ENCODE results near the gene GSTCD. TPM values are rescaled to one million over a fixed set of nuclear protein-coding genes. Genes with fewer than 3 reads are reported as not detected.

Gene GSTCD
- total and polyA plus RNA-seq, 2 of the 4 experiments (the other 2 are of a cell fraction), result 5.2 to 20.3 TPM

Other genes with a start within 250 kb of the GSTCD start
- gene PPA2, start 234.7 kb upstream of the GSTCD start, total RNA-seq (2012; rRNA removed), result 52.5 and 66.7 TPM in 2 replicates
- 43.1 and 46.9 TPM in 2 replicates for gene PPA2, start 234.7 kb upstream of the GSTCD start, polyA plus RNA-seq (2012; rRNA removed)
- not detected in 2 replicates for gene ARHGEF38, start 156.2 kb upstream of the GSTCD start, total RNA-seq (2012; rRNA removed)
- gene ARHGEF38, start 156.2 kb upstream of the GSTCD start, polyA plus RNA-seq (2012; rRNA removed), result not detected in 2 replicates
- gene INTS12, start 95 bp upstream of the GSTCD start, total RNA-seq (2012; rRNA removed), result 30.8 and 36.0 TPM in 2 replicates
- gene INTS12, start 95 bp upstream of the GSTCD start, polyA plus RNA-seq (2012; rRNA removed), result 27.5 and 27.7 TPM in 2 replicates
- gene NPNT, start 186.7 kb downstream of the GSTCD start, total RNA-seq (2012; rRNA removed), result not detected in 2 replicates
- gene NPNT, start 186.7 kb downstream of the GSTCD start, polyA plus RNA-seq (2012; rRNA removed), result not detected in 2 replicates

Measured in IMR-90 (cell line).